HG03064 (cell line): Measurements from ENCODE around the gene STK24.

ENCODE experiments used
- ATAC-seq: cut with Tn5 transposase; IDR thresholded peaks from one replicate; pipeline ENCODE4 v1.9.1; 2021; ENCODE audit warnings: low read depth; ENCODE audit not compliant: unreplicated experiment

STK24 gene

DNA sequence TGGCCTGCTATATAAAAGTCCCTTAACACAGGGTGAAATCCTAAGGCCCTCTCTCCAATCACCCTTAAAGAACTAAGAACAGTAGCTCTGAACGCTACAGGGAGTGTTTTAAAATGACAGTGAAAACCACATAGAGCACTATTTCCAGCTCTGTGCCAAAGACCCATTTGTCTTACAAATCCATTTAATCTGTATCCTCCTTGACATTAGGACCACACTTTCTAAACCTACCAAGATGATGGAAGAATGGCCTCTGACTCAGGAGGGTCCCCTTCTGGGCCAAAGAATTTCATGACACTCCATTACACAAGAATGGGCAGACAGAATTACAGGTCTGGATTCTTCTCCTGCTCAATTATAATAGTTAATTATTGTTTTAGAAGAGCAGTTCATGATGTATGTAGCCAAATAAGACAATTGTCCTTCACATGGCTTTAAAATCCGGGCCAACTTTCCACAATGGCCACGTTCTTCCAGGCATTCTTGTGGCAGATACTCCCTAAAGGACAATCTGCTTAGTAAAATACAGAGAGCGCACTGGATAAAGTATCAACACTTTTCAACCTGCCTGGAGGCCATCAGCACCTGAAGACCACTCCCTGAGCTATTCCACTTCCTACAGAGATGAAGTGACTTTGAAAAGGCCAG, 61.0 kb downstream of the STK24 start:
- ATAC-seq: no peak

DNA sequence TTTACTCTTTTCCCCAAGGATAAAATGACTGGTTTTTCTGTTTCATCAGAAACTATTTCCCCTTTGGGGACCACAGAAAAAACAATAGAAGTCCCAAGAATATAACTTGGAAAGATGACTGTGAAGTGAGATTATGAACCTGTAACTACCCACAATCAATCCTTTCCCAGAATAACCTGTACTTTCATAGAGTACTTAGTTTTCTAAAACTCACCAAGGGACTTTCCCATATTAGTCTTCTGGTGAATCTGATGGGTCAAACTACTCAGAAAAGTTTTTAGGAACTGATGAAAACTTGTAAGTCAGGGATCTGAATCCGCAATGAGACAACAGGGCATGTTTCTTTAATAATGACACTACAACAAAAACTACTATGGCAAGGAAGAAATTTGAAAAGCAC, 62.6 kb downstream of the STK24 start:
- no peak for ATAC-seq

GRCh38 chr13:98513837-98514236, 63.1 kb downstream of the STK24 start:
- no peak for ATAC-seq

- ATAC-seq: no peak
These were observed 63.9 kb downstream of the STK24 start for GRCh38 chr13:98512774-98513665.

GRCh38 chr13:98511435-98511834, 65.5 kb downstream of the STK24 start:
- ATAC-seq: no peak

DNA sequence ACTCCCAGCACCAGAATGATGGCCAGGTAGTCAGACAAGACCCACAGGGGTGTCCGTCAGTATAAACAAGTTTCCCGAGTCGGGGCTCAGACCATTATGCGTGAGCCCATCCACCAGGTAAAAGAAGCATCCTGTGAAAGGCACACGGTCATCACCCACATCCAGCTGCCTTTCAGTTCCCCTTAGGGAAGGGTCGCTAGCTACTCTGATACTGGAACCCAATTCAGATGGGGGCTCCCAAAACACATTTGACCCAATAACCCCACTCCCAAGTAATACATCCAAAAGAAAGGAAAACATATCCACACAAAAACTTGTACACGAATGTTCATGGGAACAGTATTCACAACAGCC, 66.8 kb downstream of the STK24 start:
- ATAC-seq: no peak

- peak; percentile 40 for ATAC-seq
These were observed 67.4 kb downstream of the STK24 start for GRCh38 chr13:98509271-98510155.

DNA sequence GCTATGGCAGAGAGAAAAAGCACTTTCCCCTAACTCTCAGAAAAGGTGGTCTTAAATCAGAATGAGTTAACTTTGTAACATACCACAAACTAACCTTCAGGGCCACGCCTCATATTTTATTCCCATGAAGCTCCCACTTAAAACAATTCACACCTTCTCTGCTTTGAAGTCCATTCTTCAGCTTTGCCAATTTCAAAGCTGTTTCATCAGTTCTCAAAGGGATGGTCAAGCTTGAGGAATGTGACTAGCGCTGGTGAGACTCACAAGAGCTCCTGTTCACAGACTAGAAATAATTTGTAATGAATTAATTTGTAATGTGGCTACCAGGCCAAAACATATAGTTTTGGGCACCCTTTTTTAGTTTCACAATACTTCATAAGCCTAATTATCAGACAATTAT, 68.2 kb downstream of the STK24 start:
- no peak for ATAC-seq

DNA sequence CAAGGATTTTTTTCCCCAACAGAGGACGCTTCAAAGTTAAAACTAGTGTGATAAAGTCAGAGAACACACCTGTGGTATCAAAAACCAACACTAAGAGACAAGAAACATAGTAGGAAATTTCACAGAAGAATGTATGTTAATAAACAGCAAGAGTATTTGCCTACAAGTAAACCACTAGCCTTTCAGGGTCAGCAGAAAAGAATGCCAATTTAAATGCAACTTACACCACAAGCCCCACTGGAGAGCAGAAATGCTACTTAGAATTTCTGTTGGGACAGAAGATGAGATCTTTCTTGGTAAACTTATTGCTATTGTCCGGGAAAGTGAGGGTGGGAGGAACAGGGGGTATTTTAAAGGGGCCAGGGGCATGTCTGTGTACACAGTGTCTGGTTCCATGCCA, 68.6 kb downstream of the STK24 start:
- ATAC-seq: no peak

DNA sequence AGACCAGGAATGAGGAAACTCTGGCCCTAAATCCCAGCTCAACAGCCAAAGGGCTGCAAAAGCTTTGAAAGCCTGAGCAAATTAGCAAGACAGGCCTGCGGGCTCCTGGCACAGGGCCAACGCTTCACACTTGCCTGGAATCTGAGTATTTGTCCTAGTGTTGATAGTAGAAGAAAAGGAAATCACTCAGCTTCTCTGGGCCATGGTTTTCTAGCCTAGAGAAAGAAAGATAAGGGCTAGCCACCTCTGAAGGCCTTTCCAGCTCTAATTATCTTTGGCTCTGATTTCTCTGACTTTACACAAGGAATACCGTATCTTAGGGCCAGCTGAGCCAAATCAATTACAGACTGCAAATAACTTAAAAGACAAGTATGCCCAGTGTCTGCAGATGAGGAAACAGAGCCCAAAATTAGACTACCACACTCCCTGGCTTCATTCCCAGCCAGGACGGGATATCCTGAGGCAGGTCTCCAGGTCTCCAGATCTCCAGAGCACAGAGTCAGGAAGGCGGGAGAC, 69.6 kb downstream of the STK24 start:
- ATAC-seq: no peak

DNA sequence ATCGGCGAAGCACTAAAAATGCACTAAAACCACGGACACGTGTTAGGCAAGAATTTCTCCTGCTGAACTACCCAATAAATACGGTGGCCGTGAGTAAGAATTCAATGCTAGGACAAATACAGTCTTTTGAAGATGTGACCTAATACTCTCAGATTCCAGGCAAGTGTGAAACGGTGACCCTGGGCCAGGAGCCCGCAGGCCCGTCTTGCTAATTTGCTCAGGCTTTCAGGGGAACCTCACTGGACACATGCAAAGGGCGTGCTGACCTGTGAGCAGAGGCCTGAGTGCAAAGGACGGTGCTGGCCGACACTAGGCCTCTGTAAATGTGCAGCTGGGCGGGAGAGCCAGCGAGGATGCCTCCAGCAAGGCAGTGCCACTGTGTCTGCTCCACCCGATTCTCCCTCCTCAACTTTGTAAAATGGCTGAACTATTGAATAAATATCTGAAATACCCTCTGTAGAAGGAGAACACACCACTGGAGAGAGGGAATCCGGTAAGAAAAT, 70.1 kb downstream of the STK24 start:
- ATAC-seq: no peak

- ATAC-seq: no peak
These were observed 70.6 kb downstream of the STK24 start for GRCh38 chr13:98506322-98506721.

DNA sequence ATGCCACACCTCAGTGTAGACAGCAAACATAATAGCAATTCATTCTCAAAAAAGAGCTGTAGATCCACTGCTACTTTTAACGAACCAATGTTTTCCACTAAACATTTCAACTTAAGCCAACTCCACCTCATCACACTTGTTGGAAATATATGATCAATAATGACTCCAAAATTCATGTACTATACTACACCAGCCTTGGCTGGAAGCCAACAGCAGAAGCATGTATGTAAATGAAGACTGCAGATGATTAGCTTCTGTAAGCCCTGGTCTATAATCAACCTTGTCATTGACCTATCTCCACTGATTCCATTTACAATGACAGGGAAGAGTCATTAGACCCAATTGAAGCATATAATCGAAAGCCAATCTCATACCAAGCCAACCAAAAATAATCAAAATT, 71.7 kb downstream of the STK24 start:
- ATAC-seq: no peak

DNA sequence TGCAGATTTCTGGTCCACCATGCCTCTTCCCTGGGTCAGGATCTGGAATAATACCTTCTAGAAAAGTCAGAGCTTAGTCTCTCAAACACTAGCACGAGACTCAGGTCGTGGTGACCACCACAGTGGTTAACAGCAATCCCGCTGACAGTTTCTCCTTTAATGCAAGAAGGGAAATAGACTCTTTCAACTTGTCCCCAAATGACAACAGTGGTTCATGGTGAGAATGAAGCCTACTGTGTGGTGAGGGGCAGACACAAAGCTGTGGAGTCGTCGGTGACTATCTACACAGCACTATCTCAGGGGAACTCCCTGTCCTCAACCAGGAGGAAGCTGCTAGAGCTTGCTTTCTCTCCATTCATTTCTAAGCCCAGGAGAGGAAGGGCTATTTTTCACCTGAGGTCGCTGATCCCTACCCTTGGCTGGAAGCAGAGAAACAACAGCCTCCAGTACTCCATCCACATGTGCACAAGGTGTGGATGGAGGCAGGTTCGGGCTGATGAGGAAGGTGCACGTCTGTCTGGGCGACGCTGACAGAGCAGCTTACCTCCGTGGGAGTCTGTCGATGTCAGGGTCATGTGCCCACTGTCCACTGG, 72.4 kb downstream of the STK24 start:
- peak; percentile 45 for ATAC-seq

DNA sequence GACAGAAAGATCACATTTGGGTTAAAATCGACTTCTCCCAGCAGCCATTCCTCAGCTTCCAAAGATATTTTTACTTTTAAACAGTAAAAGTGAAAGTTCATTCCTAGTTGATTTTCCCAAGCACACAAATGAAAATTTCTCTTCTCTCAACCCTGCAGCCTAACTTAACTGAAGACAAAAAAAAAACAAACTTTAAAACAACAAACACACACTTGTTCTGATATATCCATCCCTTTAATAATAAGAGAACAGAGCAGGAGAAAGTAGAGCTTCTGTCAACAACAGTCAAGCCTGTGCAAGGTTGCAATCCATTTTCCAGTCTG, 72.9 kb downstream of the STK24 start:
- no peak for ATAC-seq

GRCh38 chr13:98503175-98504028, 73.5 kb downstream of the STK24 start:
- no peak for ATAC-seq

DNA sequence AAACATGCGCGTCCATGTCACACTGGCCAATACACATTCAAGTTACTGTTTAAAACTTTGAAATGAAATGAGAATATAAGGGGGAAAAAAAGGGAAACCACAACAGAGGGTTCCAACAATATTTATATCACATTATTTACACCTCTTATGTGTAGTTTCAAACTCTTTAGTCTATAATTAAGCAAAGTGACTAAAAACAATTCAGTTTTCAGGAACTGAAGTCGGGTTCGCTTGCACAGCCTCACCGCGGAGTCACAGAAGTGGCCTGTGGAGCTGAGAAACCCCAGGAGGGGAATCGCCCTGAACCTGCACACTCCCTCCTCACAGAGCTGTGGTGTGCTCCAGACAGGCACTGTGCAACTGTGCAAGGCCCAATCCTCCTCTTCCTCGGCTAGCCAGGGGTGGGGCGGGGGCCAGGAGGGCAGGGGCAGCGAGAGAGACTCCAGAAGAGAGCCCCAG, 75.9 kb downstream of the STK24 start:
- peak; percentile 74 for ATAC-seq

DNA sequence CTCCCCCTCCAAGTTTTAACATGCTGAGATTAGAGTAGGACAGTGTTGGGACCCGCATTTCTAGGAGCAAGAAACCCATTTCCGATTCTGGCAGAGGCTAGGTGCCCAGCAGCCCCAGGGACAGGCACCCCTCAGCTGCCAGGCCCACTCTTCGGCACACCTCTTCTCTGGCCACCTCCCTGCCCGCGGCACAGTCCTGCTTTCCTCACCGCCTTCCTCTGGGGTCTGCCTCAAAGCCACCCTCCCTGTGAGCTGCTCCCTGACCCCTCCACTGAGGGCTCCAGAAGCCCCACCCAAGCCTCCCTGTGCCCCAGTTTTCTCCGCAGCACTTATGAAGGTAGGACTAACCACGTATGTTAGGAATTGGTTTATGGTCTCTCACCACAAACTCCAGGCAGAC, 79.9 kb downstream of the STK24 start:
- no peak for ATAC-seq

- no peak for ATAC-seq
These were observed 80.5 kb downstream of the STK24 start for GRCh38 chr13:98496479-98496791.
